Right lobe of liver (tissue), 4 donors: ENCODE results near the gene UMPS.

Experiments
- CTCF ChIP-seq, 4 donors: fragments of 200-600 bp in 3 of 4; fragments of 450-650 bp in 1 of 4; IDR thresholded peaks; one replicate each; pipeline versions ENCODE4 v1.5.1 to v1.8.0; 2016 to 2022; ENCODE audit warnings: antibody characterized with exemption in 4 of 4, mild to moderate bottlenecking in 2 of 4
- POLR2A ChIP-seq: fragments of 450-650 bp; IDR thresholded peaks from one replicate; pipeline ENCODE4 v1.6.1; 2017; ENCODE audit warnings: antibody characterized with exemption, mild to moderate bottlenecking
- donor health status: DM: no; HTN: no; CAD: no.
- donor health status: DM: no; HTN: no; CAD: no.
- donor health status: DM: no; HTN: yes; CAD: no.

- TF ChIP-seq CTCF (IDR thresholded peaks at IDR 0.05): no peak
- no peak for TF ChIP-seq POLR2A
These were observed 33.5 kb downstream of the UMPS start for GRCh38 chr3:124763644-124764358.
